SK-N-SH (cell line): ENCODE data around the gene GATA3. TPM values are rescaled to one million over a fixed set of nuclear protein-coding genes. Genes with fewer than 3 reads are reported as not detected.

Experiments
- CTCF ChIA-PET: fragments of 300-600, 350-600 bp; formaldehyde crosslinking; extraction: SDS; loops from one replicate; lab custom pipeline; 2021; lab: Yijun Ruan, JAX
- POLR2A ChIA-PET: fragments of 350-600 bp; sonication (Branson Sonifier 250); formaldehyde crosslinking; extraction: SDS; loops from one replicate; lab custom pipeline; 2020; ENCODE audit warnings: antibody characterized with exemption, inconsistent platforms; lab: Yijun Ruan, JAX
- DNase-seq: peaks from one replicate; pipeline ENCODE4 v3.0.0; 2012
- H2AFZ ChIP-seq: fragments of 200-600 bp; sonication (generic); 2 replicates; pipeline ENCODE4 v1.8.1; 2016; ENCODE audit warnings: antibody characterized with exemption, mild to moderate bottlenecking, low read depth
- H3F3A ChIP-seq: fragments of 200-600 bp; sonication (generic); replicated peaks from 2 replicates; pipeline ENCODE3; 2016; ENCODE audit warnings: antibody characterized with exemption, mild to moderate bottlenecking; ENCODE audit not compliant: insufficient read depth
- H3K27ac ChIP-seq, 2 experiments: fragments of 200-500 bp in 1 of 2; fragments of 200-600 bp in 1 of 2; sonication (Bioruptor generic) in 1 of 2; sonication (generic), shearing (Covaris generic) in 1 of 2; 2 replicates each; pipeline versions ENCODE4 v1.5.1 to v1.6.1; 2014 to 2016; ENCODE audit warnings: low read depth in 2 of 2, inconsistent platforms in 1 of 2, low read length in 1 of 2, mild to moderate bottlenecking in 1 of 2, mixed read lengths in 1 of 2
- H3K27me3 ChIP-seq: fragments of 200-600 bp; sonication (generic), shearing (Covaris generic); 2 replicates; pipeline ENCODE4 v1.6.1; 2016; ENCODE audit warnings: mixed run types; ENCODE audit not compliant: insufficient read depth
- H3K36me3 ChIP-seq, 2 experiments: fragments of 200-500 bp in 1 of 2; fragments of 200-600 bp in 1 of 2; sonication (Bioruptor generic) in 1 of 2; sonication (generic) in 1 of 2; replicated peaks in 1 of 2; 2 replicates each; pipeline versions ENCODE3 to v1.5.1; 2014 to 2016; ENCODE audit warnings: low read length in 1 of 2, mild to moderate bottlenecking in 1 of 2; ENCODE audit not compliant: insufficient read depth in 2 of 2, control insufficient read depth in 1 of 2
- H3K4me1 ChIP-seq, 2 experiments: fragments of 200-500 bp in 1 of 2; fragments of 200-600 bp in 1 of 2; sonication (Bioruptor generic) in 1 of 2; sonication (generic), shearing (Covaris generic) in 1 of 2; 2 replicates each; pipeline versions ENCODE4 v1.5.1 to v1.6.1; 2014 to 2016; ENCODE audit warnings: low read depth in 1 of 2, low read length in 1 of 2, mixed run types in 1 of 2; ENCODE audit not compliant: insufficient read depth in 2 of 2, control insufficient read depth in 1 of 2
- H3K4me2 ChIP-seq: fragments of 200-600 bp; sonication (generic), shearing (Covaris generic); 2 replicates; pipeline ENCODE4 v1.6.1; 2017; ENCODE audit warnings: mixed run types
- H3K4me3 ChIP-seq, 2 experiments: fragments of 200-500 bp in 1 of 2; fragments of 200-600 bp in 1 of 2; sonication (Bioruptor generic) in 1 of 2; sonication (generic), shearing (Covaris generic) in 1 of 2; 2 replicates each; pipeline versions ENCODE4 v1.5.1 to v1.8.1; 2014 to 2016; ENCODE audit warnings: low read depth in 2 of 2, inconsistent platforms in 1 of 2, low read length in 1 of 2, mild to moderate bottlenecking in 1 of 2, mixed read lengths in 1 of 2, moderate library complexity in 1 of 2
- H3K79me2 ChIP-seq: fragments of 200-600 bp; sonication (generic); 2 replicates; pipeline ENCODE4 v1.8.1; 2017; ENCODE audit warnings: mild to moderate bottlenecking; ENCODE audit not compliant: insufficient read depth
- H3K9ac ChIP-seq: fragments of 200-600 bp; sonication (generic); 2 replicates; pipeline ENCODE4 v1.6.1; 2017; ENCODE audit warnings: mixed run types
- H3K9me2 ChIP-seq: fragments of 200-600 bp; sonication (generic); 2 replicates; pipeline ENCODE4 v1.6.1; 2017; ENCODE audit warnings: mixed run types
- H3K9me3 ChIP-seq: fragments of 200-600 bp; sonication (generic); 2 replicates; pipeline ENCODE4 v1.6.1; 2017; ENCODE audit warnings: mixed run types, mild to moderate bottlenecking, moderate library complexity
- H4K20me1 ChIP-seq: fragments of 200-600 bp; sonication (generic); 2 replicates; pipeline ENCODE4 v1.6.1; 2017; ENCODE audit warnings: mild to moderate bottlenecking, mixed run types; ENCODE audit not compliant: insufficient read depth
- CHD2 ChIP-seq: fragments of 150-350 bp; IDR thresholded peaks from 2 replicates; pipeline ENCODE4 v1.6.1; 2018; ENCODE audit warnings: low read length; ENCODE audit not compliant: partially characterized antibody
- EP300 ChIP-seq, 2 experiments: IDR thresholded peaks; 2 replicates each; pipeline versions ENCODE4 v1.4.0 to v1.6.1; 2012; ENCODE audit warnings: borderline replicate concordance in 1 of 2, low read depth in 1 of 2, low read length in 1 of 2
- GABPA ChIP-seq: IDR thresholded peaks from 2 replicates; pipeline ENCODE4 v1.4.0; 2012; ENCODE audit warnings: low read depth, mild to moderate bottlenecking
- MXI1 ChIP-seq: IDR thresholded peaks from 2 replicates; pipeline ENCODE4 v1.6.1; 2012; ENCODE audit warnings: mild to moderate bottlenecking, low read depth, low read length, improper control_type of control experiment
- NFIC ChIP-seq: IDR thresholded peaks from 2 replicates; pipeline ENCODE4 v1.4.0; 2012; ENCODE audit warnings: borderline replicate concordance
- PBX3 ChIP-seq: IDR thresholded peaks from 2 replicates; pipeline ENCODE4; 2012
- POLR2AphosphoS5 ChIP-seq: IDR thresholded peaks from 2 replicates; pipeline ENCODE4 v1.6.1; 2012; ENCODE audit warnings: low read depth, low read length
- RFX5 ChIP-seq: IDR thresholded peaks from 2 replicates; pipeline ENCODE4 v1.6.1; 2012; ENCODE audit warnings: mild to moderate bottlenecking, improper control_type of control experiment, low read length
- TCF12 ChIP-seq: IDR thresholded peaks from 2 replicates; pipeline ENCODE4 v1.4.0; 2012
- TEAD4 ChIP-seq: IDR thresholded peaks from 2 replicates; pipeline ENCODE4 v1.4.0; 2012; ENCODE audit warnings: mild to moderate bottlenecking, borderline replicate concordance; ENCODE audit not compliant: insufficient read depth
- WGBS: methylation state at CpG from one replicate; pipeline ENCODE4 v1.1.6; 2017; ENCODE audit warnings: low lambda C conversion rate; 5-methylcytosine and 5-hydroxymethylcytosine counted together
- polyA plus RNA-seq, 3 experiments: library from polyadenylated mRNA; depleted of rRNA; stranded (reverse); fragments of >200 nt; gene quantifications; 2 replicates each; pipeline ENCODE4 v1.2.3, GENCODE V29; 2012

GATA3 gene
- polyA plus RNA-seq, 1 of the 3 experiments (the other 2 are of a cell fraction) = 14.3 TPM

GRCh38 chr10:8061274-8062211 lies 7.1 kb downstream of the GATA3 start:
- H3F3A ChIP-seq = peaks cover 45% of the 10 kb centered on the region
- H3K4me1 ChIP-seq = peaks cover 26 to 71% of the 10 kb centered on the region in 2 experiments
- H3K9me2 ChIP-seq = no peaks in the 10 kb centered on the region
- peaks cover 68 to 75% of the 10 kb centered on the region in 2 experiments for H3K36me3 ChIP-seq
- H3K79me2 ChIP-seq = peaks cover 100% of the 10 kb centered on the region
- H3K9ac ChIP-seq = peak overlapping the region; percentile 96
- no peak overlapping the region for H2AFZ ChIP-seq
- peaks cover 35% of the 10 kb centered on the region for H4K20me1 ChIP-seq
- ChIA-PET POLR2A (interaction anchor here (0.6 to 5.3 kb wide), 10 partner anchors 10 to 1176 kb away, joined by 3 to 33 read pairs (median 6); no protein-coding TSS in a partner anchor), CTCF (interaction anchor here (1.0 to 2.4 kb wide), 7 partner anchors 8 to 1177 kb away, joined by 3 to 7 read pairs (median 4); no protein-coding TSS in a partner anchor)
- peak overlapping the region; percentile 98 for H3K4me2 ChIP-seq
- DNase-seq = no peak
- H3K27ac ChIP-seq = peak overlapping the region; percentile 96 to 98
- H3K9me3 ChIP-seq = no peaks in the 10 kb centered on the region
- no peaks in the 10 kb centered on the region for H3K27me3 ChIP-seq
- 10% methylated on average over 10 of the region's 17 CpGs for WGBS
- H3K4me3 ChIP-seq = peak overlapping the region; percentile 86 to 92
- TF ChIP-seq EP300 (IDR thresholded peaks at IDR 0.05; ENCODE audit: borderline replicate concordance in 1 of 2, low read depth in 1 of 2, low read length in 1 of 2) = peak in 1 of 2 experiments; percentile 10; a peak in 1 of 4 replicates
- TF ChIP-seq NFIC = no peak
- peak; percentile 31; the same call in 1 of the 2 replicates for TF ChIP-seq POLR2AphosphoS5
- peak; percentile 47; the same call in 1 of the 2 replicates for TF ChIP-seq MXI1
- no peak; the same call in 1 of the 2 replicates for TF ChIP-seq PBX3
- no peak for TF ChIP-seq CHD2
- peak; percentile 64; the same call in 1 of the 2 replicates for TF ChIP-seq TCF12
- TF ChIP-seq GABPA = no peak
- TF ChIP-seq, all 33 proteins: peak for 4

- H4K20me1 ChIP-seq = peaks cover 20% of the 10 kb centered on the region; the same call in 1 of the 2 replicates
- H3K9me2 ChIP-seq = no peaks in the 10 kb centered on the region
- H3K4me3 ChIP-seq = peak overlapping the region; percentile 86 to 92
- H2AFZ ChIP-seq = no peak overlapping the region
- H3K79me2 ChIP-seq = peaks cover 100% of the 10 kb centered on the region
- TF ChIP-seq RFX5 (no peak), TEAD4 (0 out of 2 replicates have a peak, but pooled peaks have one; percentile 35)
- TF ChIP-seq, all 33 proteins: peak for 1
- H3K27ac ChIP-seq = peak overlapping the region; percentile 96 to 98
- CTCF ChIA-PET = interaction anchor here (1.1 to 1.6 kb wide), 7 partner anchors 9 to 1146 kb away, joined by 3 to 6 read pairs (median 4); partner anchors contain the start of gene GATA3
- H3K27me3 ChIP-seq = no peaks in the 10 kb centered on the region
- H3K9me3 ChIP-seq = no peaks in the 10 kb centered on the region
- peaks cover 31 to 71% of the 10 kb centered on the region in 2 experiments for H3K4me1 ChIP-seq
- DNase-seq = no peak
- H3K36me3 ChIP-seq = peaks cover 72 to 74% of the 10 kb centered on the region in 2 experiments
- POLR2A ChIA-PET = interaction anchor here (0.5 to 1.4 kb wide), 5 partner anchors 8 to 574 kb away, joined by 3 to 10 read pairs (median 7); partner anchors contain the start of gene GATA3
- WGBS = 31% methylated on average over 14 of the region's 15 CpGs
- peak overlapping the region; percentile 96 for H3K9ac ChIP-seq
- peak overlapping the region; percentile 98 for H3K4me2 ChIP-seq
- H3F3A ChIP-seq = peaks cover 55% of the 10 kb centered on the region
Measured at GRCh38 chr10:8063128-8063908, 8.8 kb downstream of the GATA3 start.
